NK-92 (cell line): Measurements from ENCODE around the gene ARHGAP15.

Source experiments
- DNase-seq: peaks from one replicate; lab custom pipeline; 2025; ENCODE audit not compliant: unreplicated experiment; lab: John Stamatoyannopoulos, UW

The ARHGAP15 gene

DNA sequence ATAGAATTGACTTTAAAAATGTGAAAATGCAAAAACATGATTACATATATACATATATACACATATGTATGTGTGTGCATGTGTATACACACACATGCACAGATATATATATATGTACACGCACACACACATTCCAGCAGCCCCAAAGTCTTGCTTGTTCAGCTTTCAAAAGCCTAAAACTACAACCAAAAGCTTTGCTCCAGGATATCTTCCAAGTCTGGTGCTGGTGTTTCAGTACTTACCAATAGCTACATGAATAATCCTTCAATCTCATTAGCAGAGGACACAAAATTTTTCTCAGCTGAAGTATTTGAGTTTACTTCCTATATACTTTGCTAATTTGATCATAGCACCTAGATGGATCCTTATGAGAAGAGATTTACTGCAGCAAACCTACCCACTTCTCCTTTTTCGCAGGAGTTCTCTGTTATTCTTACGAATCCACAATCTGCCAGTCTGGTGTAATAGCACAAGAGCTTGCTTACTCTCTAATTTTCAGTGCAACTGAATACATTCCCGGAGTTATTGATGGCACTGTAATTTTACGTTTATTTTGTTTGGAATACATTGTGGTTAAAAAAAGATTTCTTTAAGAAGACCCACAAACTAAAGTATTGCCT is 553.3 kb downstream of the ARHGAP15 start:
- DNase-seq, result no peak

DNA sequence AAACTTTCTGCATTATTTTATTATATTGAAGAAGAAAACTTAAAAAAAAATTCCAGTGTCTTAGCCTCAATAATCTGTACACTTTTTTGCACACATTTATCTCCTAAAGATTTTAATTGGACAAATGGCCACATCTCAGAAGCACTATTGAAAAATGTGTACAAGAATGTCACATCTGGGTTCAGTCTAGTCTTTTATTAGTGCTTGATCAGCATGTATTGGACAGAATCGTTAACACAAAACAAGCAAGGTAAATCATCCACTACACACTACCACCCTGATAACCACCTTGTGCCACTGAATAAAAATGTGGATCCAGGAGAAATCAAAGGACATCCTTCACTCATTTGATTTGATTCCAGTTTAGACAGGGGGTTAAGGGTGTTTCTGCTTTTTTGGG is 554.8 kb downstream of the ARHGAP15 start:
- DNase-seq, result no peak

DNA sequence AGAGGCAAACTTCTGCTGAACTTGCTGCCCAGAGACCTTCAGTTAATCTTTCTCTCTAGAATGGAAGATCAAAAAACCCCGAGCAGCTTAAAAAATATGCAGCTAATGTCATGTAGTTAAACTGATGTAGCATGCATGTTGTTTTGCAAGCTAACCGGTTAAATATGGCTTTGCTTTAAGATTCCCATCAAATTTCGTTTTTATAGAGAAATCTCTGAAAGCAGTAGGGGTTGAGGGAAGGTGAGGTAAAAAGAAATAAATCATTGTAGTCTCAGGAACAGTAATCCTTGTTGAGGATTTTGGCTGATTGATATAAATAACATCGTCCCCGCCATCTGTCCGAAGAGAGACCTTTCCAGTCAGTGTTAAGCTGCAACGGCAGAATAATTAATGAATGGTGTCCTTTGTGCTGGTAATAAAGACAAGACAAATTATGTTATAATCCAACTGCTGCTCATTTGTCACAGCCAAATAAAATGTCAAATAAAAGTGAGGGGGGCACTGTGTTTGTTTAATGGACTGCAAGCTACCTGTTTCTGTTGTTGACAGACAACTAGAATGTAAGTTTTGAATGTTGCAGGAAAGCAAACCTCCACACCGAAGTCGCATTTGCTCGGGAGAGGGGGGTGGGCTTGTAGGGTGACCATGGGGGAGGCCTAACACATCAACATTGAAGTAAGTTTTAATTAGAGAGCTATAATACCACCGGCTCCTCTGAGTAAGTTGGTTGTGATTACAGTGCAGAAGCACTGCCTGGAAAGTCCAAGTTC is 555.5 kb downstream of the ARHGAP15 start:
- no peak for DNase-seq

DNA sequence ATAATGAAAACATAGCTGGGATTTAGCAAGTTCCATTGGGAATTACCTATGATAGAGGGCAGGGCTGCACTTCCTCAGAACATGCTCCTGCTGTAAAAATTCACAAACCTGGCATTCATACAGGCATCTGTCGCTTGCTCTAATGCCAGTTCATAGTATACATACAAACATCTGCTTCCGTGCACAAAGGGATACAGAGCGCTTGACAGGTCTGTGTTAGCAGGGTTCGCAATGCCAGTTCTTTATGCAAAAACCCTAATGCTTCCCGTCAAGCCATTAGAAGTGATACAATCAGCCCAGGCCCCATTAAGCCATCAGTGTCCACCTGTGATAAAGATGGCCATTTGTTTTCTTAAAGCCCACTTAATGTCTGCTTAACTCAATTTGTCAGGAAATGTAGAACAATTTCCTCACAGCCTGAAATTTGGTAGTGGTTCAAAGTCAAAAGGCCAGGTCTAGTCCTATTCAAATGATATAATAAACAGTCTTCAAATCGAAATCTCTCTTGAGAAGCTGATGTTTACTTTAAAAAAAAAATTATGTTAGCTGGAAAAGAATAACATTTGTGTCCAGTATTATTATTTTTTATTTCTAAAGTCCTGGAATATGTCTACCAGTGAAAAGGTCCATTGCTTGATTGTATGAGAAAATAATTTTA is 556.3 kb downstream of the ARHGAP15 start:
- DNase-seq, result no peak

DNA sequence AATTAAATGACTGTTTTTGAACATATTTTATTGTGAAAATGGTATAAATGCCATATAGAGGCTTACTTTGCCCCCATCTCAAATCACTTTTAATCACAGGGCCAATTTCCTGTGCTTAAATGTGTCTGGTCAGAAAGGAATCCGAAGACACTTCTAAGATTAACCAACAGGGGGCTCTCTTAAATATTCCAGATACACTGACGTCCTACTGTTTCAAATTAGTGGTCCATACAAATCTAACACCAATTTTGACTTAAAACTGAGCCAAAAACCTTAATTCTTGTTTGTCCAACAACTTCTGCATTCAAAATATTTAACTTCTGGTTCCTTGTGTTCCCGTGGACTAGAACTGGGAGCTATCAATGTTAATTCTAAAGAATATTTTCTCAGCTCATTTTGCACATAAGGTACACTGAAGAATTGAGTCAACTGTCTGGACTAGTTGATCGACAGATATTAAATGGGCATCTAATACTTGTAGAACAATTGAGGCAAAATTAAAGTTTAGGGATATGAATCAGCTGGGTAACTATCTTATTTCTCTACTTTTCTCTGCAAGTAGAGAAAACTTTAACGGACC is 557.5 kb downstream of the ARHGAP15 start:
- DNase-seq, result no peak

DNA sequence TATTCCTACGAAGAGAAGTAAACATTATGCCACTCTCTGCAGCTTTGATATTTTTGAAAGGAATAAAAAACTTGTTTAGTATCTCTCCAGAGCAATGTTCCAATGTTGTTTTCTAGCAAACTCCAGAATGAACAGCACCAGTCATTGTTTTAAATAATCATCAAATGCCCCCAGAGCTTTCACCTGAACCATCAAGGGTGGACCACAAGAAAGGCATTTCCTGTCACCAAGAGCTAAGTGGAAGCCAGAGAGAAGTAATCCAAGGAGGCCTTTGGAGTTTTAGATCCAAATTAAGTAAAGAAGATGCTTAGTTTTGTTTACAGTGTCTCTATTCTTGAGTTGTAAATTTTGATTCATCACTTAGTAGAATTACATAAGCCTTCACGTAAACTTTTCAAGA is 559.0 kb downstream of the ARHGAP15 start:
- DNase-seq, result no peak

DNA sequence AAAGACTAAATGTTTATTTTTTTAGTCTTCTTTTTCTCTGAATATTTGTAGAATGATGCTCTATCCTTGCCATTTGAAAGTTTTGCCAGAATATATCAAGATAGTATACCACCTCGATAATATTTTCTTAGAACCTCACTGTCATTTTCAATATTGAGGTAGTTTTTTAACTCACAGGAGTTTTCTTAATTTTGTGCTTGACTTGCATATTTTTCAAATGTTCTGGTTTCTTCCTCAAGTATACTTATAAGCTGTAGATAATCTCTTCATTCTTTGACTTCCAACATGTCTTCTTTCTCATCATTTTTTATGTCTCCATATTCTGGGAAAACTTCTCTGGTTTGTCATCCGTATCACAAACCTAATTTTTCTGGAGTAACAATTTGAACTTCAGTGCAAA is 559.6 kb downstream of the ARHGAP15 start:
- no peak for DNase-seq

DNA sequence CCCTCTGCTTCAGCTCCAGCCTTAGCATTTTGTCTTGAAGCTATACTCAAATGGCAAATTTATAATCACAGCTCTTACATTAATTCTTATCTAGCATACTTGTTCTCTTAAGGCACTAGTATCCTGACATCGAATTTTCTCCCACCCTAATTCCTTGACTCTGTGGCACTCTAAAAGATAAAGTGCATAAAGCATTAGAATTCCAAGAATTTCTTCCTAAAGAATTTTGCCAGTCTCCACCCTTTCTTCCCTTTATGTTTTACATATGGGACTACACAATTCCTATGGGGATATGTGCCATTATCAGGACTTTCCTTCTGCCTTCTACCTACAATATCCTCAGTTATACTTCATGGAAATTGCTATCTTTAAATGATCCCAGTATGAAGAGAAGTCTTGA is 560.3 kb downstream of the ARHGAP15 start:
- no peak for DNase-seq

DNA sequence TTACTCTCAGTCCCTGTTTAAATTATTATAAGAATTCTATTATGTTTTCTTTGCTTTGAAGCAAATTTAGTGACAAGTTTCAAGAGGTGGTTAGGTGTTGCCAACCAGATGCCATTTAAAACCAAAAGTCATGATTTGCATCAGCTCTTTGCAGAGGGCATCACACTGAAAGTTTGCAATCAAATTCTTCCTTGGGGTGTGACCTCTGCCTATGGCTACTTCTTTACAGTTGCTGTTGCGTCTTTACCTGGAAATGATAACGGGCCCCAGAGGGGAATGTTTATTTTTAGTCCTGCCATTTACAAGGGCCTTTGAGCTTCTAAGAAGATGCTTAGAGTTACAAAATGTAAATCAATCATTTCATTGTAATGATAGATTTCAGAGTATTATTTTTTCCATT is 561.0 kb downstream of the ARHGAP15 start:
- DNase-seq, result no peak

DNA sequence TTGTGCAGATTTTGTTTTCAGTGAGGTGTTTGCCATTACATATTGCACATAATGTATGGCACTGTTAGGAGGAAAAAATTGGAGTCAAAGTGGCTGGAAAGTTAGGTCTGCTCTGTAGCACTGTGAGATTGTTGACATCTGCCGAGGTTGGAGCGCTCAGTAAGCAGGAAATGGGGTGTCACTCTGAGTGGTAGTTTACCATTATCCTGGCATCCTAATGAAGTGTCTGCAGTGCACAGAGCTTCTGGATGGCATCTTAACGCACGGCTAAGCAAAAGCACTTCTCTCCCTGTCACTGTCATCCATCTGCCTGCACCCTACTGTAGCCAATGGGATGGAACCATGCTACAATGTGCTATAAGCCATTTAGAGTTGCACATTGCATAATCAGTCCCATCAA is 561.9 kb downstream of the ARHGAP15 start:
- DNase-seq, result no peak

DNA sequence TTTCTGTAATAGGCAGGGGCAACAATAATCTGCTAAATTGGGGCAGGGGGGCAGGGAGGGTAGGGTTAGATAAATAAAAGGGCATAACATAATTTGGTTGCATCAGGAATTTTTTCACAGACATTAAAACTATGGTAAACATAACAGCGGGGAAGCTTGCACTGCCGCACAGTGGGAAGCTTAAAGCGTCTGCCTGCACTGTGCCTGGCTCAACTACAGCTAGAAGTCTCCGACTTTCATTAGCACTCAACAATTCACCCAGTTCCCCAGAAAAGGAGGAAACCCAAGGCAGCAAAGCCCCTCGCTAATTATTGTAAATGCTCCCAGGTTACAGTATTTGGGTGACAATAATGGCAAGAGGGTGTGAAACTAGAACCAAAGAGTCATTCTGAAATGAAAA is 562.9 kb downstream of the ARHGAP15 start:
- no peak for DNase-seq

DNA sequence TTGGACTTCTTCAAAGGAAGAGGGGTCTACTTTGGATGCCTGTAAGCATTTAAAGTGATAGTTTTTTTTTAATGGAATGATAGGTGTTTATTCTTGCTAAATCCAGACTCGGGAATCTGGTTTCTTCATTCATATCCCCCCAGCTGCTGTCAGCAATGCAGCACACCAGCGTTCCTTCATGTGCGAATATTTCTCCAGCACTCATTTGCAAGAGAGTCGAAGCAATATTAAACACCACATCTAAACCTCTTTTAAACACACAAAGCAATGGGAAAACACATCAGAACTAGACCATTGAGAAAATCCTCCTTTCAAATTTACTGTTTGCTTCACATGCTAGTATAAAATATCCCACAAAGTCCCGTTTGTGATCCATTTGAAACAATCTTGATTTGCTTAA is 563.7 kb downstream of the ARHGAP15 start:
- DNase-seq, result no peak

DNA sequence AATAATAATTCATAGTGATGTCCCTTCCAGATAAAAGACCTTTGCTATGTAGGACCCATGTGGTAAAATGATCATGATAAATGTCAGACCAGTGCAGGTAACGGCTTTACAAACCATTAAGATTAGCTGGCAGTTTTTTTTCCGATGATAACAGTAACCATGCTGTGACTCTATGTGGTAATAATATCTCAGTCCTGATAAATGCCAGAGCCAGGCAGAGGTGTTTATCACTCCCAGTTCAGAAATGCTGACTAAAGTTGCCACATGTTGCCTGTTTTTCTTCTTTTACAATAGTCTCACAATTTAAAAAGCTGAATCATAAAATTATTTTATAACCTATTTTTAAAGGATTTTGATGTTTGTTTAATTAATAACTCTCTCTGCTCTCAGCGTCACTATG is 565.1 kb downstream of the ARHGAP15 start:
- DNase-seq, result no peak

DNA sequence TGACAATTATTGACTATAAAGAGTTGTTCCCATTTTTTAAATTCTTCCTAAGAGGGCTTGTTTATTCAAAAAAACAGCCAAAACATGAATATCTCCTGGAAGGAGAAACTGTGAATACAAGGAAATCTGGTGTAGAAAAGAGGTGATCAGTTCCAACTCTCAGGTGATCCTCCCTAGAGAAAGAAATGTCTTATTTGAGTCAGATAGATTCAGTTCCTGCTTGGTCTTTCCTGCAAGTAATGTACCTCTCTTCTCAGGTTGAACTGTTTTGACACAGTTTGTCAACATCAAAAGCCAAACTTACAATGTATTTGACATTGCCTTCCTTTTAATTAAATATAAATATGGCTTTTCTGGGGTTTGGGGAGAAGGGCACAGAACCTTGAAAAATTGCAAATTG is 567.4 kb downstream of the ARHGAP15 start:
- DNase-seq, result no peak

DNA sequence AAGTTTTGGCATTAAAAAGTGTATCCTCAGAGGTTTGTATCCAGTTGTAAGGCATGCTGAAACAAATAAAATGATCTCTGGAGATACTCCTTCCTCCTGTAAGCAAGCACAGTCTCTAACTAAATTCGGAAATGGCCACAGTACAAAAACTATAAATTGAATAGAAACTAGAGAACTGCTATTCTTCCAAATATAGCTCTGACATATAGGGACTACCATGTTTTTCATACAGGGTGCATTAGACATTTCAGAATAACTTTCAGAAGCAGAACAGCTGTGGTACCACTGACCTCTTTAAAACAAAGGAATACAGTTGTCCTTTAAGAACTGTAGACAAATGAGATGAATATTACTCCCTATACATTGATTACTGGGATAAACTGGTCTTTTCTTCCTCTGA is 568.5 kb downstream of the ARHGAP15 start:
- DNase-seq, result no peak

DNA sequence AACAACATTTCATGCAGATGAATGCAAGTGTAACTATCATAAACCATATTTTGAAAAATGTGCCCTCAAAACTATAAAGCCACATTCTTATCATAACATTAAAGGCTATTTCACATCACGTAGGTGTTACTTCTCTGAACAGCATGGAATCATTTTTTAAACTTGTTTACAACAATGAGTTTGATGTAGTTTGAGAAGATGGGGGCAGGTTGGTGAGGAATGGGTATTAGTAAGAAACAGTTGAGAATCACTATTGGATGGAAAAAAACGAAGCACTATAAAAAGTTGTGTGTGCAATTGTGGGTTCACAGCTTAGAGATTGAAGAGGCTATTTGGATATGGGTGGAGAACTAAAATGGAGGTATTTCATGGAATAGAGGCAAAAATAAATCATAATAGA is 569.1 kb downstream of the ARHGAP15 start:
- no peak for DNase-seq

DNA sequence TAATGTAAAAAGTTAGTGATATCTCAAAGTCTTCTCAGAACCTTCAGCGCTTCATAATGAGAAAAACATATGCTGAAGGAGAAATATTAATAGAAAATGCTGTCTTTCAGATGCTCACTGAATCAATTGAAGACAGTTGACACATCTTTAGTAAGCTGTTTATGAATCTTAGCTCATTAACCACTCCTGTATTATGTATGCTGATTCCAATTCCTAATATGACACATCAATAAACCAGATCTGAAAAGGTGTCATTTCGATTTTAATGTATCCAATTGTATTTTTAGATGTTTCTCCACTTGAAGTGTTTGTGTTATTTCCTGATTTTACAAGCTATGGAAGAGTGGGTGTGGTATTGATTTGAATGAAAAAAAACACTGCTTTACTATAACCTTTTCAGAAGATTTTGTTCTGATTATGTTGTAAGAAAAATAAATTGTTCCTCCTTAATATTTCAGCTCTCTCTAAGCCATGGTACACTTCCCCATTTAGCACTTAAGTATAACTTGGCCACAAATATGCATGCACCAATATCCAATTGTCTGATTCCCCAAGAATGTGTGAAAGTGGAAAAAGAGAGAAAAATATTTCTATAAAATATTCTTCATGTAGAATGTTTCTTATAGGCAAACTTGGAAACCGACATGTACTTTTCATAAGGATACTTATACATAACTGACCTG is 569.8 kb downstream of the ARHGAP15 start:
- no peak for DNase-seq

DNA sequence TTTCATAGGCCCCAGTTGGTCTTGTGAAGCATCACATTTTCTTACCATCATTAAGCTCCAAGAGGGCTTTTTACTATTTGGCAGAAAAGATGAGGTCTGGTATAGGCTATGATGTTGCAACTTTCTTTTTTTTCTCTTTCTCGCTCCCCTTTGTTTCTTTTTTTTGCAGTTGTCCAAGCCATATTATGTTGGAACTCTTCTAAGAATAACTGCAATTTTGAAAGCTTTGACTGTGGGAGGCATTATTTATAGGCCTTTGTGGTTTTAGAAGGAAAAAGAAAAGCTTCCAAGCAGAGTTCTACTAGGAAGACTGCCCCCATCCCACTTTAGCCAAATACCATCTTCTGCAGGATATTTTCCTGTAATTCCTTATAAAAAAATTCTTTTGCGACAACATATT is 571.6 kb downstream of the ARHGAP15 start:
- DNase-seq, result no peak

DNA sequence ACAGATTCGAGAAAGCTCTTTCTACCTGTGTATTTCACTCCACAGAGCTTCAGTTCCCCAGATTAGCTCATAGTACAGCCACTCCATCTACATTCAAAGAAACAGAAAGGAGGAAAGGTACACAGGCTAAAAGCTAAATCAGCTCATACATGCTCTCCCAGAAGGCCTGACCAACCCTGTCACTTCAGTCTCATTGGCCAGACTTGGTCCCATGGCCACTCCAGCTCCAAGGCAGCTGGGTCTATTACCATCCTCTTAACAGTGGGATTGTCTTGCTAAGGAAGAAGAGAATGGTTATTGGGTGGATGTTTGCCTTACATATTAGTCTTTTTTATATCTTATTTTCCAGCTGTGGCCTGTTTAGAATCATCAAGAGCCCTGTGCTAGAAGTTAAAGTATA is 572.6 kb downstream of the ARHGAP15 start:
- no peak for DNase-seq

DNA sequence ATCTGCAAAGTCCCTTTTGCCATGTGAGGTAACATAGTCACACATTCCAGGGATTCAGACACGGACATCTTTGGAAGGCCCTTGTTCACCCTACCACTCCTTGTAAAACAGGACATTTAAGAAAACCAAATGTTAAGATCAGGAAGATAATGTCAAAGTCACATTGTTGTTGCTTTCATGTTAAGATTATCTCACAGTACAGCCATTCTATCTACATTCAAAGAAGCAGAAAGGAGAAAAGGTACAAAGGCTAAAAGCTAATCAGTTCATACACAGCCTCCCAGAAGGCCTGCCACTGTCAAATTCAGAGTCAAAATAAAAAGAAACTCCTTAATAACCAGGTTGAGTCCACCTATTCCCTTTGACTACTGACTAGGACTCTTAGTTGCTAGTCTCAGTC is 573.7 kb downstream of the ARHGAP15 start:
- DNase-seq, result no peak

DNA sequence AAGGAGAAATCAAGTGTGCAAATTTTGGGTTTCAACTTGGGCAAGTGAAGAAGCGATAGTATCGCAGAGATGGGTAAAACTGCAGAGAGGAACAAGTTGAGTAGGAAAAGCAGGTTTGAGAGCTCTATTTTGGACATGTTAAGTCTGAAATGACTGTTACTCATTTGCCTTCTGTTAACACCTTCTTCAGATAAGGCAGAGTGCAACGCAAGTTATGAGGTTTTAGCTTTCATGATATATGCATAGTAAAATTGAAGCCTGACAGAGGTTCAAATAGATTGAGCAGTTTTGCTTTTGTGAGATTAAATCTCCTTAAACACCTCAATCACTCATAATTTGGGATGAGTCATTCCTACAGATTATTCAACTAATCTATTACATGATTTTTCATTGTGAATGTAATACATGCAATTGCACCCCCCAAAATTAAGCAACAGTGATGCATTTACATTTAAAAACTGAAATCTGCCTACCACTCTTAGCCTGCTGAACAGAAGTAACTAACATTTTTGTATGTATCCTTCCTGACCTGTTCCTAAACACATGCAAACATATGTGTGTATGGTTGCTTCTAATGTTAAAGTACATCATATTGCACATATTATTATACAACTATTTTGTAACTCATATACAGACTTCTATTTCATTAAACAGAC is 575.4 kb downstream of the ARHGAP15 start:
- DNase-seq, result no peak
